Eye (tissue), 1 donor: Measurements from ENCODE around the gene UHRF2.
"Not testable (repeated sequence)": the region's sequence is repeated elsewhere in the genome, so short reads cannot be mapped to it uniquely, and the experiment has no call there.

ENCODE experiments used
- DNase-seq: peaks from one replicate; pipeline ENCODE4 v3.0.0-alpha.2; 2015

Gene UHRF2

GRCh38 chr9:6489099-6489498 lies 76.1 kb downstream of the UHRF2 start:
- no peak for DNase-seq

- no peak for DNase-seq
Observed at GRCh38 chr9:6490863-6491262, 77.9 kb downstream of the UHRF2 start.

GRCh38 chr9:6495466-6495865 lies 82.5 kb downstream of the UHRF2 start:
- DNase-seq = no peak

- DNase-seq = no peak
Observed at GRCh38 chr9:6498982-6499381, 86.0 kb downstream of the UHRF2 start.

DNA sequence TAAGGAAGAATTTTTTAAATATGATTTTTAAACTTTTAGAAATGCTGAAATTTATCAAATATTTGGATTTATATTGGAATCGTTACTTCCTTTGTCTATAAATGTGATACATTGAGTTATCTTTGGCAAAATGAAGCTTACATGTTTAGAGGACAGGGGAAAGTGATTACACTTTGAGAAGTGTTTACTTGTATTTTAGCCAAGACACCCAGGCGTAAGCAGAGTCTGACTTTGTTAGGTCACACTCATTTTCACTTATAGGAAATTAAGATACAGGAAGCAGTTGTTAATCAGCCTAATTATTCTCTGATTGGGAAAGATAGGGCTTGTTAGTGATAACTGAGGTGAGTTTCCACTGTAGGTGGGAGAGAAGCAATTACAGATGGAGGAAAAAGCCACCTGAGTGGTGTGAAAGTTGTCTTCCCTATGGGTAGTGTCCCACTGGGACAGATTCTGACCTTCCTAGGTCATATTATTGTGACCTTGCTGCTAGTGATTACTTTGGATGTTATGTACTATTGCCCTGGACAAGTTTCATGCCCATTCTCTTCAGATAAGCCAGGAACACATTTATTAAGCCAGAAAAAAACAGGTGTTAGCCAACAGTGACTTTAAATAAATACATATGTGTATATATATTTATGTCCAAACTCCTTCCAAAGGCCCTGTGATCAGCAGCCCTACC lies 88.7 kb downstream of the UHRF2 start:
- DNase-seq = no peak

- DNase-seq = no peak
Observed at GRCh38 chr9:6502399-6502798, 89.4 kb downstream of the UHRF2 start.

GRCh38 chr9:6506571-6506970 lies 93.6 kb downstream of the UHRF2 start:
- no peak for DNase-seq

GRCh38 chr9:6512085-6512657 lies 99.2 kb downstream of the UHRF2 start:
- DNase-seq = no peak

GRCh38 chr9:6522263-6522662 lies 109.3 kb downstream of the UHRF2 start:
- DNase-seq = no peak

DNA sequence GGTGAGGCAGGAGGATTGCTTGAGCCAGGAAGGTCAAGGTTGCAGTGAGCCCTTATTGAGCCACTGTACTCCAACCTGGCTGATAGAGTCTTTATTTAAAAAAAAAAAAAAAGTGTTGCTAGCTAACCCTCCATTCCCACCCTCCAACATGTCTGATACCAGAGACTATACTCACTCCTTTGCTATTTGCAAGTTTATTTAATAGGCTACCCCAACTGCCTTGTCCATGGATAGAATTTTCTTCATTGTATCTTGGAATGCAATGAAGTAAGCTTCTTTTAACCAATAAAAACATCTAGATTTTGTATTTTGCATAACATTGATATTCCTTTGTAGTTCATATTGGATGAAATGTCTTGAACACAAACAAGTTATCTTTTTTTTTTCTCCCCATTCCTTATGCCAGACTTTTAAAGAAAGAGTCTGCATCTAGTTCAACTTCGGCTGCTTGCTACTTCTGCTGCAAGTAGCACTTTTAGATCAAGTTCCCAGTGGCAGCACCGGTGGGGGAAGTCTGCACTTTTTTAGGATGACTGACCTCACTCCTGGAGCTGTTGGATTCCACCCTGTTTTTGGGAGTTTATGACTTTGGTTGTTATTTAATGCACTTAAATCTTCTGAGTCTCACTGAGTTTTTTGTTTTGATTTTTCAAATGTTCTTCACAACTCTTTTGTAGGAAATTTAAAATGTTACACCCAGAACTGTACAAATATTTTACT lies 112.5 kb downstream of the UHRF2 start:
- DNase-seq = no peak

GRCh38 chr9:6535594-6535993 lies 122.6 kb downstream of the UHRF2 start:
- no peak for DNase-seq

DNA sequence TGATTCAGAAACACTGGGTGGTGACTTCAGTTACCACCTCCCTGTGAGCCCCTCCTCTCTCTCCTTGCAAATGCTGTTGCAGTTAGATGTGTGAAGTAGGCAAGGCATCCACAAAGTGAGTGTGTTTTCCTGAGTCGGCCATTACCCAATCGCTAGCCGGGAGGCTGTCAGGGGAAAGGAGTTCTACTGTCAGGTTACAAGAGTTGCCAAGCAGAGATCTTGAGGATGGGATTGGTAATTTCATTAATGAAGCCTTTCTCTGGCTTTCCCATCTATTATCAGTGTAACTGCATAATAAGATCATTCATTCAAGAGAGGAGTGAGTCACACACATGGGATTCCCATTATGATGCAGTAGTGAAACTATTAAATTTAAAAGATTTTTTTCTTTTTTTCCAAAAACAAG lies 125.7 kb downstream of the UHRF2 start:
- DNase-seq = no peak

DNA sequence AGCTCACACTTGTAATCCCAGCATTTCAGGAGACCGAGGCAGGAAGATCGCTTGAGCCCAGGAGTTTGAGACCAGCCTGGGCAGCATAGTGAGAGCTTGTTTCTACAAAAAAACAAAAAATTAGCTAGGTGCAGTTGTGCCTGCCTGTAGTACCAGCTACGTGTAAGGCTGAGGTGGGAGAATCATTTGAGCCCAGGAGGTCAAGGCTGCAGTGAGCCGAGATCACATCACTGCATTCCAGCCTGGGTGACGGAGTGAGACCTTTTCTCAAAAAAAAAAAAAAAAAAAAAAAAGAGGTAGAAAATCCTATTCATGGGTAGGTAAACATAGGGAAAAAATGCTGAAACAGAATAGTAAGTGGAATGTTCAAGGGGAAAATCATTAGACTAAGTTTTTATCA lies 129.6 kb downstream of the UHRF2 start:
- not testable (repeated sequence) for DNase-seq

- no peak for DNase-seq
Observed at GRCh38 chr9:6543204-6543603, 130.2 kb downstream of the UHRF2 start.

DNA sequence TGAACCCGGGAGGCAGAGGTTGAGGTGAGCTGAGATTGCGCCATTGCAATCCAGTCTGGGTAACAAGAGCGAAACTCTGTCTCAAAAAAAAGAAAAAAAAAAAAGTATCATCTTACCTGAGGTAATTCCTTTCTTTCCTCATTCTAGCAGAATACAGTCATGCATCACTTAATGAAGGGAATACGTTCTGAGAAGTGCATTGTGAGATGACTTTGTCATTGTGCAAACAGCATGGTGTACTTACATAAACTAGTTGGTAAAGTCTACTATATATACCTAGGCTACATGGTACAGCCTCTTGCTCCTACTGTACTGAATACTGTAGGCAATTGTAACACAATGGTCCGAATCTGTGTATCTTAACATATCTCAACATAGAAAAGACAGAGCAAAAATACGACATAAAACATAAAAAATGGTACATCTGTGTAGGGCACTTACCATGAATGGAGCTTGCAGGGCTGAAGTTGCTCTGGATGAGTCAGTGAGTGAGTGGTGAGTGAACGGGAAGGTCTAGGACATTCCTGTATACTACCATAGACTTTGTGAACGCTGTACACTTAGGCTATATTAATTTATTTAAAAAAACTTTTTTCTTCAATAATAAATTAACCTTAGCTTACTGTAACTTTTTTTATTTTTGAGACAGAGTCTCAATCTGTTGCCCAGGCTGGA lies 132.2 kb downstream of the UHRF2 start:
- DNase-seq = no peak

- peak; percentile 68 for DNase-seq
Observed at GRCh38 chr9:6549106-6549800, 136.3 kb downstream of the UHRF2 start.

GRCh38 chr9:6551136-6551535 lies 138.1 kb downstream of the UHRF2 start:
- DNase-seq = no peak

DNA sequence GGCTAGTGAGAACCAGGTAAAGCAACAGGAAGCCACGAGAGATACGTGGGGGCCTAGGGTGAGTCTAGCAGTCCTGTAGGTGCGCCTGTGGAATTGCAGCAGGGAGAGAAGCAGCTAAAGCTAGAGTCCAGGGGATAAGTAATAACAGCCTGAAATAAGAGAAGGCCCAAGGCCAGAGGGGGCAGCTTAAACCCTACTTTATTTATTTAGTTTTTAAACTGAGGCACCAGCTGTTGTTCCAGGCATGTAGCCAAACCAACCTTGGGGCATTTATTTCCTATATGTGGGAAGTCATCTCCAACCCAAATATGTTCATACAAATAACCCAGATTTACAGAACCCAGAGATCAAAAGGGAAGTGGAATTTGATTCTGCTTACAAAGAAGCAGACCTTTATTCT lies 139.0 kb downstream of the UHRF2 start:
- DNase-seq = peak; percentile 18

- no peak for DNase-seq
Observed at GRCh38 chr9:6552498-6553121, 139.6 kb downstream of the UHRF2 start.

DNA sequence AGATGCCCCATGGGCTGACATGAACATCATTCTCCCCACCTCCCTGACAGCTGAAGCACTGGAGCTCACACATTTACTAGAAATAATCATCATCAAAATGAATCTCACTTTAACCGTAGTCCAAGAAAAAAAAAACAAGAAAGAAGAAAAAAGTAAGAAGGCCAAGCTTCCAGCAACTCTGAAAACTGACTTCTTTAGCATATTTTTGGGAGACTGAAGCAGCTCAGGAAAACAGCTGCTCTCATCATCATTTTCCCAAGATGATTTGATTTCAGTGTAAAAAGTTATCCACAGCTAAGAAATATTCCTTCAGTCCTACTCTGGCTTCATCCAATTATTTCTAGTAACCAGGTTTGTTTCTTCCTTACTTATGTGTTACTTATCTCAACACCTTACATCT lies 140.9 kb downstream of the UHRF2 start:
- DNase-seq = no peak
